NCI-H1417 (cell line): ENCODE results near the gene SCPEP1.

Source experiments
- DNase-seq, 3 experiments: peaks; one replicate each; lab custom pipeline; 2025; lab: John Stamatoyannopoulos, UW

The SCPEP1 gene

GRCh38 chr17:57001541-57001940 lies 23.6 kb downstream of the SCPEP1 start:
- peak in 1 of 3 experiments; percentile 3 for DNase-seq

DNA sequence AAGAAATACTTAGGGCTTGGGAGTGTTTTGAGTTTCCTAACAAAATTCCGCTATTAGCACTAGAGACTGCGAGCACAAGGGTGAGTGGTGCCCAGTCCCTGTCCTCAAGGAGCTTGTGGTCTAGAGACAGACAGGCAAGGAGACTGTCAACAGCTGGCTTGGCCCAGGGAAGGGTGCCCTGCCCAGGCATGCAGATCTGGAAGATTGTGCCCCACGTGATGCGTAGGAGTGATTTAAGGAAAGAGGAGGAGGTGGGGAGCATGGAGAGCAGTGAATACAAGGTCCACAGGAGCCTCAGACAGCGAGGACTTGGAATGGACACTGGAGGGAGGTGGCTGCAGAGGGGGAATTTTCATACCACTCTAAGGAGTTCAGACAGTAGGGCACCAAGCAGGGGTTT lies 25.0 kb downstream of the SCPEP1 start:
- no peak for DNase-seq

GRCh38 chr17:57004944-57005579 lies 27.1 kb downstream of the SCPEP1 start:
- peak in 2 of 3 experiments; percentile 31 to 74 for DNase-seq

DNA sequence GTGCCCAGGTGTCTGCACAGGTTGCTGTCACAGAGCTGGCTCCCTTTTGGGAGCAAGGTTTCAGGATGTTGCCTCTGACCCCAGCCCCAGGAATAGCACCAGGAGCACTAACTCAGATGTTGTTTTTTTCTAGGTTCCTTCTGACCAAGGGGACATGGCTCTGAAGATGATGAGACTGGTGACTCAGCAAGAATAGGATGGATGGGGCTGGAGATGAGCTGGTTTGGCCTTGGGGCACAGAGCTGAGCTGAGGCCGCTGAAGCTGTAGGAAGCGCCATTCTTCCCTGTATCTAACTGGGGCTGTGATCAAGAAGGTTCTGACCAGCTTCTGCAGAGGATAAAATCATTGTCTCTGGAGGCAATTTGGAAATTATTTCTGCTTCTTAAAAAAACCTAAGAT lies 28.1 kb downstream of the SCPEP1 start:
- DNase-seq = no peak

- DNase-seq = no peak
Observed at GRCh38 chr17:57008958-57009357, 31.0 kb downstream of the SCPEP1 start.

DNA sequence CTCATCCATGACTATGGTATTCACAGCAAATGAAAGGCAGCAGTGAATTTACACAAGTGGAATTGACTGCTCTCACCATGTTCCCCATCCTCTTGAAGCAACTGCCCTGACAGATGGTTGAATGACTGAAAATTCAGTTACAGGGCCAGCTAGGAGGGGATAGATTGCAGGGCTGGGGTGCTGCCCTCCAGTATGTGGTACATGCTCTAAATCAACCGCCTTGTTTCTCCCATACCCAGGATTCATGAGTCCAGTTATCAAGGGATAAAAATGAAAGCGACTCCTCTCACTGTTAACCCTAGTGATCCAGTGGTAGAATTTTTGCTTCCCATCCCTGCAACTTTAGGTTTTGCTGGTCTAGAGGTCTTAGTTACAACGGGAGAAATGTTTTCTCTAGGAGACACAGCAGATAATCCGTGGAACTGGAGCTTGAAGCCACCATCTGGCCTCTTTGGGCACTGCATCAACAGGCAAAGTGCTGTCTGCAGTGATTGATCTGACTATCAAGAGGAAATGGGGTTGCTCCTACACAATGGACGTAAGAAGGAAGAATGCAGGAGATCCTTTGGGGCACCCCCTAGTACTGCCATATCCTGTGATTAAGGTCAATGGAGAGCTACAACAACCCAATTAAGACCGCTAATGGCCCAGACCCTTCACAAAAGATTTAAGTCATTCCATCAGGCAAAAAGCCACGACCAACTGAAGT lies 32.0 kb downstream of the SCPEP1 start:
- DNase-seq = peak; percentile 66 to 85 (median 71)

- DNase-seq = no peak
Observed at GRCh38 chr17:57010487-57010886, 32.6 kb downstream of the SCPEP1 start.

- no peak for DNase-seq
Observed at GRCh38 chr17:57011491-57012015, 33.6 kb downstream of the SCPEP1 start.

GRCh38 chr17:57016071-57016763 lies 38.3 kb downstream of the SCPEP1 start:
- no peak for DNase-seq

GRCh38 chr17:57016764-57017116 lies 38.8 kb downstream of the SCPEP1 start:
- DNase-seq = no peak

GRCh38 chr17:57017625-57018024 lies 39.7 kb downstream of the SCPEP1 start:
- DNase-seq = no peak

- DNase-seq = no peak
Observed at GRCh38 chr17:57020208-57020607, 42.3 kb downstream of the SCPEP1 start.

DNA sequence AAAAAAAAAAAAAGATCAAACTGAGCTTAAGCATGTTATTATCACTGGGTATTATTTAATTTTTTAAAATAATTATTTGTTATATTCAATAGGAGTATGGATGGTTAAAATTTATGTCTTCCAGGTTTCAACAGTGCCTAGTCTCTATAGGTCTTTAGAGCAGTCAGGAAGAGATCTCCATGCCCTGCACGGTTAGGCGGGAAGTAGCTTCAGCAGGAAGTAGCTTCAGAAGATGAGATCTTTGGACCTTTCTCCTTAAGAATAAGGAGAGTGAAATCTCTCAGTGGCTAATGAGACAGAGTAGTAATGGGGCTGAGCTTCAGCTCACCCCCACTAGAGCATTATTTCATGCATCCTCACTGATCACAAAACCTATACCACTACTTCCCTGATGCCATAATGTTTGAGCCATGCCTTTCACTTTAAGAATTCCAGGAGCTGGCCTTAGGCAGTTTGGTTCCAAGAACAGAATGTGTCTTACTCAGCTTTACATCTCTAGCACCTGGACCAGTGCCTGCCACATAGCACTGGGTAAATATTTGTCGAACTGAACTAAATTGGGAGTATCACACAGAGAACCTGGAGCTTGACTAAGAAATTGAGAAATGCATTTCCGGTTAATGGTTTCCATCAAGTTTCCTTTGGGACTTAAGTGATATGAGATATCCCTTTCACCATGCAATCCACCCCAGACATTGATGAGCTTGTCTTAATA lies 43.5 kb downstream of the SCPEP1 start:
- peak in 2 of 3 experiments; percentile 8 to 40 for DNase-seq

GRCh38 chr17:57025876-57026275 lies 47.9 kb downstream of the SCPEP1 start:
- DNase-seq = no peak

DNA sequence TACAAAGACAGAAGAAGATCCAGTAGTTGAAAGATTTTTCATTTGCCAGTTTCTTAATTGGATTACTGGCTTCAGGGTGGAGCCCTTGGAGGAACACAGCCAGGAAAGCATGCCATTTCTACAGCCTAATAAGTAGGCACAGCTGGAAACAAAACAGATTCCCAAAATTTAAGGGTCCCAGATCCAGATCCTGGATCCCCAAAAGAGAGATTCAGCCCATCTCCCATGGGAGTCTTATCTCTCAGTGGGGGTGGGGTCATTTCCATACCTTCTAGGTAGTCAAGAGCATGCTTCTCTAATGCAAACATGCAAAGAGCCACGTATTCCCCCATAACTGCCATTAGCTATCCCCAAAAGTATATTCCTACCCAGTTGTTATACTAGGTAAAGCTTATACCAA lies 49.9 kb downstream of the SCPEP1 start:
- DNase-seq = no peak

- DNase-seq = peak in 1 of 3 experiments; percentile 74
Observed at GRCh38 chr17:57032343-57032742, 54.4 kb downstream of the SCPEP1 start.

GRCh38 chr17:57033296-57033695 lies 55.4 kb downstream of the SCPEP1 start:
- peak in 2 of 3 experiments; percentile 68 to 87 for DNase-seq

DNA sequence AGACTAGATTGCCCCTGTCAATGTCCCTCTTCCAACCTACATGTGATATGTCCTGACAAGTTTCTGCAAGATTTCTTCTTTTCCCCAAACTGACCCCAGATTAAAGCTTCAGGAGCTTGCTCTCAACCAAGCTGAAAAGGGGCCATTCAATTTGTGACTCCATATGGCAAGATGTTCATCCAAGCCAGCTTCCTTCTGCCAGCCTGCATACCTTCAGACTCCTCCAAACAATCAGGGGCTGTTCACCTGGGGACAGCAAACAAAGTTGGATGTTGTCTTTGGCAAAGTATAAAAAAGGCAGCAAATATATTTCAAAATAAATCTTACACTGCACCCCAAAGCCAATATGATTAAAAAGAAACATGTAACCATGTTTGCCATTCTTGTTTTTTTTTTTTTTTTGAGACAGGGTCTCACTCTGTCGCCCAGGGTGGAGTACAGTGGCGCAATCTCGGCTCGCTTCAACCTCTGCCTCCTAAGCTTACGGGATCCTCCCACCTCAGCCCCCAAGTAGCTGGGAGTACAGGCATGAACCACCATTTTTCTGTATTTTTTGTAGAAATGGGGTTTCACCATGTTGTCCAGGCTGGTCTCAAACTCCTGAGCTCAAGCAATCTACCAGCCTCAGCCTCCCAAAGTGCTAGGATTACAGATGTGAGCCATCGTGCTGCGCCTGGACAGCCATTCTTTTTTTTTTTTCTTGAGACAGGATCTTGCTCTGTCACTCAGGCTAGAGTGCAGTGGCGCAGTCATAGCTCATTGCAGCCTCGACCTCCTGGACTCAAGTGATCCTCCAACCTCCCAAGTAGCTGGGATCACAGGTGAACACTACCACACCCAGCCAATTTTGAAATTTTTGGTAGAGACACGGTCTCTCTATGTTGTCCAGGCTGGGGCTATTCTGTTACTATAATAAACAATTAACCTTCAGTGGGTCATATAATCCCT lies 57.1 kb downstream of the SCPEP1 start:
- peak in 1 of 3 experiments; percentile 58 for DNase-seq

DNA sequence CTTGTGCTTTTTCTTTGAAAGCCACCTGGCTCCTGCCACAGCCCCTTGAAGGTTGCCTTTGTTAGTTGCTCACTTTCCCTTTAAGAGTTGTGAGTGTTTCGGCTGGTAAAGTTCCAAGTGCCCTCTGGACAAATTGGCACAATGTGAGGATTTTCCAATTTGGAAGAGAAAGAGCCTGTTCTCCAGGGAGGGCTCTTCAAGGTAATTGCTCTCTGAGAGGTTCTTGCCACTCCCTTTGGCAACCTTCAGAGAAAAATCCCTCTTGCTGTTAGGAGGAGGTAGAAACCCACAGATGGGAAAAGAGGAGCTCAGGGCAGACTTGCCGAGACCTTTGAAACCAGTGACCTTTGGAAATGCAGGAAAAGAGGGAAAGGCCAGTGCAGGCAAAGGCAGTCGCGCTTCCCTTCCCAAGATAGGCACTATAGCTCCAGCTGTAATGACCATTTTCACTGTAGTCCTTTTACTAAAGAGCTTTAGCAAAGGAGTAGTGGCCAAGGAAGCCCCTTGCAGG lies 58.1 kb downstream of the SCPEP1 start:
- peak; percentile 35 to 99 (median 83) for DNase-seq

DNA sequence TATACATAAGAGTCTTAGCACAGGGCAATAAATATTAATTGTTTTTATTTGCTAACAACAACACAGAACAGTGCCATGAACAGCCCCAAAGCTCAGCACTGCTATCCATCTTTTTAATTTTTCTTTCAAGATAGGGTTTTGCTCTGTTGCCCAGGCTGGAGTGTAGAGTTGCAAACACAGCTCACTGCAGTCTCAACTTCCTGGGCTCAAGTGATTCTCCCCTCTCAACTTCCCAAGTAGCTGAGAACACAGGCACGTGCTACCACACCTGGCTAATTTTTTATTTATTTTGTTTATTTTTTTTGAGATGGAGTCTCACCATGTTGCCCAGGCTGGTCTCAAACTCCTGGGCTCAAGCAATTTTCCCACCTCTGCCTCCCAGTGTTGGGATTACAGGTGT lies 59.5 kb downstream of the SCPEP1 start:
- DNase-seq = peak in 1 of 3 experiments; percentile 5

DNA sequence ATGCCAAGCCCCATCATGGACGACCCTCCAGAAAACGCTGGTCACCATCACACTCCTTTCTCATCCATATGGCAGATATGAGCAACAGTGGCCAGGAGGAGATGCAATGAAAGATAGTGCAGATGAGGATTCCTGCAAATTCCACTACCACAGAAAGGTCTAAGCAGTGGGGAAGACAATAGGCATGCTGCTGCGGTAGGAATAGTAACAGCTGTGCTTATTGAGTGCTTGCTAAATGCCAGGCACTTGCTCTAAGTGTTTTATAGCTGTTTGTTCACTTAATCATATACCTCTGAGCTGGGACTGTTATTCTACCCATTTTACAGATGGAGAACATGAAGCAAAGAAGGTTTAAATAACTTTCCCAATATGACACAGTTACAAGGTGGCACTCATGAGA lies 60.6 kb downstream of the SCPEP1 start:
- no peak for DNase-seq
